Ascending aorta (tissue), 2 donors: ENCODE results near the gene ADAM19. TPM values are rescaled to one million over a fixed set of nuclear protein-coding genes. Genes with fewer than 3 reads are reported as not detected.
A peak's percentile ranks its signal among the peaks of the same experiment; 100 is the strongest.

Source experiments
- DNase-seq, 2 donors: peaks; one replicate each; pipeline ENCODE4 v3.0.0-alpha.2; 2019; ENCODE audit warnings: low spot score in 2 of 2
- H3K27ac ChIP-seq, 2 donors: fragments of 200-600 bp; sonication (generic); one replicate each; pipeline ENCODE4 v1.5.1; 2016 to 2017; ENCODE audit warnings: mild to moderate bottlenecking in 1 of 2
- H3K27me3 ChIP-seq: fragments of 200-600 bp; sonication (generic); one replicate; pipeline ENCODE4 v1.5.1; 2017
- H3K36me3 ChIP-seq, 2 donors: fragments of 200-600 bp; sonication (generic); one replicate each; pipeline ENCODE4 v1.5.1; 2016
- H3K4me1 ChIP-seq, 2 donors: fragments of 200-600 bp; sonication (generic); one replicate each; pipeline ENCODE4 v1.5.1; 2016 to 2017; ENCODE audit warnings: mild to moderate bottlenecking in 1 of 2
- H3K4me3 ChIP-seq, 2 donors: fragments of 200-600 bp; sonication (generic); one replicate each; pipeline ENCODE4 v1.5.1; 2016 to 2017; ENCODE audit warnings: mild to moderate bottlenecking in 1 of 2
- H3K9me3 ChIP-seq, 2 donors: fragments of 200-600 bp; sonication (generic); one replicate each; pipeline ENCODE4 v1.5.1; 2016
- intact Hi-C: fragments of 100-400 bp; cut with DNase I; formaldehyde crosslinking; loops from one replicate; pipeline ENCODE4 v1.15.1; 2023
- total RNA-seq: library from RNA; depleted of rRNA; stranded (reverse); fragments of >200 nt; gene quantifications from one replicate; pipeline ENCODE4 v1.1.0, GENCODE V29; 2016
- TF ChIP-seq, protein P1 (sequence below), 3 experiments: fragments of 200-600 bp in 2 of 3; fragments of 450-650 bp in 1 of 3; sonication (generic) in 2 of 3; IDR thresholded peaks; one replicate each; pipeline ENCODE4 v1.5.1; 2016 to 2019; ENCODE audit warnings: antibody characterized with exemption in 3 of 3, mild to moderate bottlenecking in 1 of 3, moderate library complexity in 1 of 3

ADAM19 gene
- total RNA-seq, 1 donor from 2014 or later, result 11.7 TPM

DNA sequence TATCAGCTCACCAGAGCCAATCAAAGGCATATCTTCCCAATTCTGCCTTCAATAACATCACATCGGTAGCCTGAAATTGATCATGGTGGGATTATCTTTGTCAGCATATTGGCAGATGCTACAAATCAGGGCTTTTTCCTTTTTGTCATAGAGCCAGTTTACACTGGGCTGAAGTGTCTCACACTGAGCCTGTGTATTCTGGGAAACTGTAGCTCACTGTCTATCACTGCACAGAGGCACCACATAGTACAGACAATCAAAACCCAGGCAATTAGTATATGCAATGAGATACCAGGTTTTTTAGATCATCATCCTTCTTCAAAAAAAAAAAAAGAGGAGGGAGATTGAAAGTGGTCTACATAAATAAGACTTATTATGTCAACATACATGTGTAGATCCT is 46.6 kb downstream of the ADAM19 start:
- TF ChIP-seq, protein P1, sequence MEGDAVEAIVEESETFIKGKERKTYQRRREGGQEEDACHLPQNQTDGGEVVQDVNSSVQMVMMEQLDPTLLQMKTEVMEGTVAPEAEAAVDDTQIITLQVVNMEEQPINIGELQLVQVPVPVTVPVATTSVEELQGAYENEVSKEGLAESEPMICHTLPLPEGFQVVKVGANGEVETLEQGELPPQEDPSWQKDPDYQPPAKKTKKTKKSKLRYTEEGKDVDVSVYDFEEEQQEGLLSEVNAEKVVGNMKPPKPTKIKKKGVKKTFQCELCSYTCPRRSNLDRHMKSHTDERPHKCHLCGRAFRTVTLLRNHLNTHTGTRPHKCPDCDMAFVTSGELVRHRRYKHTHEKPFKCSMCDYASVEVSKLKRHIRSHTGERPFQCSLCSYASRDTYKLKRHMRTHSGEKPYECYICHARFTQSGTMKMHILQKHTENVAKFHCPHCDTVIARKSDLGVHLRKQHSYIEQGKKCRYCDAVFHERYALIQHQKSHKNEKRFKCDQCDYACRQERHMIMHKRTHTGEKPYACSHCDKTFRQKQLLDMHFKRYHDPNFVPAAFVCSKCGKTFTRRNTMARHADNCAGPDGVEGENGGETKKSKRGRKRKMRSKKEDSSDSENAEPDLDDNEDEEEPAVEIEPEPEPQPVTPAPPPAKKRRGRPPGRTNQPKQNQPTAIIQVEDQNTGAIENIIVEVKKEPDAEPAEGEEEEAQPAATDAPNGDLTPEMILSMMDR (IDR thresholded peaks at IDR 0.05), result no peak
- Histone ChIP-seq H3K27ac (no peak overlapping the region), H3K27me3 (no peaks in the 10 kb centered on the region), H3K36me3 (peaks cover 0 to 3% of the 10 kb centered on the region in 2 donors), H3K9me3 (no peaks in the 10 kb centered on the region), H3K4me3 (no peak overlapping the region), H3K4me1 (no peaks in the 10 kb centered on the region)
- intact Hi-C loops, result no loop called here
- no peak for DNase-seq

DNA sequence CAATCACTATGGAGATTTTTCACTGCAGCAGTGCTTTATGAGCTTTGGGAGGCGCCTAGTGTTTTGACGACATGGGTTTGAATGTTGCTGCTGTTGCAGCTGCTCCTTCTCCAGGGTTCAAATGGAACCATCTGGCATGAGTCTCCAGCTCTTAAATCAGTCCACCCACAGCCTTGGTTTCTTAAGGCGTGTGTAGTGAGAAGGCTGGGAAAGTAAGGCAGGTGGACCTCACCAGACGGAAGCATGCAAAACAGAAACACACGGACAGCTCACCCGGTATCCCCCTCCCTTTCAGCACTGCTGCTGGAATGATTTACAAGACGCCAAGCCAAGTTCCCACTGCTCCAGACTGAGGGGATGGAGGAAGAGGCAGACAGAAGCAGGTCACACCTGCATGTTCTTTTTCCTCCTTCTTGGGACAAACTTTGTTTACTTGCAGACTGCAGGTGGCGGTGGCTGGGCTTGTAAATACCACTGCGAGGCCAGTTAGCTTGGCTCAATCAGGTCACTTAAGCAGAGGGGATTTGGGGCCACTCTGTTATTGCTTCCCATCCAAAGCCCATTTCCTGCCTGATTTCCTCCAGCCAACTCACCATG is 47.4 kb downstream of the ADAM19 start:
- TF ChIP-seq, protein P1 (IDR thresholded peaks at IDR 0.05), result no peak
- intact Hi-C loops, result no loop called here
- H3K9me3 ChIP-seq, result no peaks in the 10 kb centered on the region

DNA sequence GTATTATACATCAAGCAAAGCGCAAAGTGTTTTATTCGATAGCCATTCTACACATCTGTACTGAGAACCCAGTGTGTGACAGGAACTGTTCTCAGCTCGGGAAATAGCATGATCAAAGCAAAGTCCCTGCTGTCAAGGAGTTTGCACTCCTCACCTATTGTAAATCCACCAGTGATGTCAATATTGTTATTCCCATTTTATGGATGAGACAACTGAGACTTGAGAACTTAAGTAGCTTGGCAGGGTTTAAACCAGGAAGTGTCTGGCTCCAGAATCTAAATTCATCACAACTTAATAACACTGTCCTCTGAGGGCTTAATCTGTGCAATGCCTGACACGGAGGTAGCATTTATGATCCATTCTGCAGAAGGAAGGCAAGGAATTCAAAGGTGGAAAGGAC is 50.7 kb downstream of the ADAM19 start:
- Histone ChIP-seq H3K4me3 (no peak overlapping the region), H3K27me3 (no peaks in the 10 kb centered on the region), H3K27ac (peak overlapping the region in 1 of 2 donors; percentile 3), H3K36me3 (peaks cover 3% of the 10 kb centered on the region in 2 donors), H3K4me1 (no peaks in the 10 kb centered on the region), H3K9me3 (no peaks in the 10 kb centered on the region)
- DNase-seq, result no peak
- TF ChIP-seq, protein P1 (IDR thresholded peaks at IDR 0.05), result no peak
- intact Hi-C loops, result no loop called here

More for the DNA sequence above, 47.4 kb downstream of the ADAM19 start:
- H3K27me3 ChIP-seq, result no peaks in the 10 kb centered on the region
- H3K4me1 ChIP-seq, result no peaks in the 10 kb centered on the region
- no peak overlapping the region for H3K4me3 ChIP-seq
- H3K36me3 ChIP-seq, result peaks cover 3% of the 10 kb centered on the region in 2 donors
- no peak overlapping the region for H3K27ac ChIP-seq
- DNase-seq, result no peak

DNA sequence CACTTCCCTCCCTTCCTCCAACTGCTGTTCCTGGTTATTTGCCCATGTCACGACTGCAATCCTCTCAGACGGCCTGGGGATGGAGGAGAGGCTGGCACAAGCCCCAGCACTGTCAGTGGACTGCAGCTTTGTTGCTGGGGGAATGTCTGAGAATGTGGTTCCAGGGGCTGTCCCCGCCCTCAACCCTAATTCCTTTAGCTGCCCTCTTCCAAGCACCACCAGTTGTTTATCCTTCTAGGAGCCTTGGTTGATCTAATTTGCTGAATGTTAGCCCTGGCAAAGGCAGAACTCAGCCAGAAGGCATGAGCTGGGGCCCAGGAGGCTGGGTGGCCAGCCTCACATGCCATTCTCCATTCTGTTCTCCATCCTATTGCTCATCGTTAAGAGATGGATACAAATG is 51.6 kb downstream of the ADAM19 start:
- H3K27me3 ChIP-seq, result no peaks in the 10 kb centered on the region
- H3K4me3 ChIP-seq, result no peak overlapping the region
- peak overlapping the region in 1 of 2 donors; percentile 59 for H3K27ac ChIP-seq
- H3K9me3 ChIP-seq, result no peaks in the 10 kb centered on the region
- no peaks in the 10 kb centered on the region for H3K4me1 ChIP-seq
- TF ChIP-seq, protein P1 (IDR thresholded peaks at IDR 0.05), result no peak
- intact Hi-C loops, result no loop called here
- no peak for DNase-seq
- peaks cover 3 to 8% of the 10 kb centered on the region in 2 donors for H3K36me3 ChIP-seq

DNA sequence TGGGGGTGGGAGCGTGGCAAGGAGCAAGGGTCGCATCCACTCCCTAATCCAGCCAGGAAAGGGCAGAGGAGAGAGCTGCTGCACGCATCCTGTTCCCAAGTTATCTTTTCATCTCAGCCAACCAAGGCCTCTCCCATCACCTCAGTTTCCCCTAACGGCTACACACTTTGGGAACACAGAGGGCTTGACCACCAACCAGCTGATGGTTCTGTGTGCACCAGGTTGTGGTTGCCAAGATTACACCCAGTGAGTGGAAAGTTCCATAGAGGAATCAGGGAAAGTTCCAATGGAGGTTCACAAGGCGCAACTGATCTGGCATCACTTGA is 53.9 kb downstream of the ADAM19 start:
- DNase-seq, result no peak
- H3K27me3 ChIP-seq, result no peaks in the 10 kb centered on the region
- no peak overlapping the region for H3K4me3 ChIP-seq
- TF ChIP-seq, protein P1 (IDR thresholded peaks at IDR 0.05), result no peak
- H3K4me1 ChIP-seq, result peaks cover 2 to 3% of the 10 kb centered on the region in 2 donors
- H3K9me3 ChIP-seq, result no peaks in the 10 kb centered on the region
- peaks cover 3 to 12% of the 10 kb centered on the region in 2 donors for H3K36me3 ChIP-seq
- intact Hi-C loops, result no loop called here
- peak overlapping the region in 1 of 2 donors; percentile 8 for H3K27ac ChIP-seq
